NCI-H226 (cell line): ENCODE results near the gene TSPAN14.

Experiments used
- DNase-seq: peaks from one replicate; pipeline ENCODE4 v3.0.0-alpha.2; 2015

TSPAN14 gene

DNA sequence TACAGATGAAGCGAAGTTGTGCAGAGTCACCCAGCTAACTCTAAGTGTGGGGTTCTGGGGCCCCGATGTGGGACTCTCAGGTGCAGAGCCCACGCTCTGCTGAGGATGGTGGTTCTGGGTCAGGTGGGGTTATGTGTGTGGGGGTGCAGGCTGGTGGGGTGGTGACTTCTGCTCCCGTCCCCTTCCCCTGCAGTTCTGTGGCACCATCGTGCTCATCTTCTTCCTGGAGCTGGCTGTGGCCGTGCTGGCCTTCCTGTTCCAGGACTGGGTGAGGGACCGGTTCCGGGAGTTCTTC, 54.9 kb downstream of the TSPAN14 start:
- no peak for DNase-seq

- peak; percentile 91 for DNase-seq
Observed at GRCh38 chr10:80509403-80510161, 55.5 kb downstream of the TSPAN14 start.

DNA sequence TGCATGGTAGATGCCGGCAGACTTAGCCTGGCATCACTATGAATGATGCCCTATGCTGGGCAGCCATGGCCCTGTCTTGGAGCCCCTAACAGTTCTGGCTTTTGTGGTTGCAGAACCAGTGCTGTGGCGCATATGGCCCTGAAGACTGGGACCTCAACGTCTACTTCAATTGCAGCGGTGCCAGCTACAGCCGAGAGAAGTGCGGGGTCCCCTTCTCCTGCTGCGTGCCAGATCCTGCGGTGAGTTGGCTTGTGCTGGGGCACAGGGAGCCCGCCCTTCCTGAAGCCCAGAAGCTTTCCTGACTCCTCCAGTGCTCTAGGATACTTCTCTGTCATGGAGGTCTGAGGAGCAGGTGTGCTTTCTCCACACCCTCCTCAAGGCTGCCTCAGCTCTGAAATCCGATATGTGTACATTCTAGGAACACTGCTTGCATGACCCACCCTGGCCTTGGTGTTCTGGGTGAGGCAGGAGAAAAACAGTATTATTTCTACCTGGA, 58.0 kb downstream of the TSPAN14 start:
- DNase-seq: no peak

- DNase-seq: no peak
Observed at GRCh38 chr10:80513106-80513505, 59.0 kb downstream of the TSPAN14 start.

DNA sequence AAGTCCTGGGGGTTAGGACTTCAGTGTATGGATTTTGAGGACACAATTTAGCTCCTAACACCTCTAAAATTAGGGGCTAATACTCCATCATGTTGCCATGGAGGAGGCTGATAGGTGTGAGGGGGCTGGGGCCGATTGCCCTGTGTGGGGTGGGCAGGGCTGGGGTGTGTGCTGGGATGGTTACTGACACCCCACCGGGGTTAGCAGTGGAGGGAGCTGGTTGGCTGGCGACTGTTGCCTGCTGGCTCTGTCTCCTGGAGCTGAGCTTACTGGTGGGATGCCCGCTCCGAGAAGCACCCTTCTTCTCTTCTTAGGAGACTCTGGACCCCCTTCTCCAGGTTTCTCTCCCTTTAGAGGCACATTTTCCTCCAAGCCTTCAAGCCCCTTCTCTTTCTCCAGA, 61.4 kb downstream of the TSPAN14 start:
- DNase-seq: no peak

GRCh38 chr10:80515941-80516340, 61.8 kb downstream of the TSPAN14 start:
- DNase-seq: no peak

DNA sequence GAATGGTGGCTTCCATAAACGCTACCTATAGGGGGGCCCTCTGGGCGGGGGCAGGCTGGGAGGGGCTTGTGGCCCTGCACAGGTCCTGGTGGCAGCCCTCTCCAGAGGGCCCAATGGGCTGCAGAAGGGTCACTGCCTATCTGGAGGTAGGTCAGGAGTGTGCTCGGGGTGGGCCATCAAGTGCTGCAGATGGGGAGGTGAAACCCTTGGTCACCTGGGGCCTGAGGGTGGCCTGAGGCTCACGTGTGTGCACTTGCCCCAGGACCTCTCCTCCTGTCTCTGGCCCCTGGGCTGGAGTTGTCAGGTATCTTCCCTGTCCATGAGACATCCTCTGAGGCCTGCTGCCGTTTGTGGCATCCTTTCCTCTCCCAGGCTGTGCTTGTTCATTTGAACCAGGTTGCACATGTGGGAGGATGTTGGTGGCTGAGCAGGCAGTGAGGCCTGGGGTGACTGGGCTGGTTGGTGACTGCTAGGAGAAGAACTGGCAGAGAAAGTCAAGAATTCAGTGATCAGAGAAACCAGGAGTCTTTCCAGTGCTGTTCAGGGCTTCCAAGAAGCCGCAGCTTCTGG, 62.5 kb downstream of the TSPAN14 start:
- no peak for DNase-seq

DNA sequence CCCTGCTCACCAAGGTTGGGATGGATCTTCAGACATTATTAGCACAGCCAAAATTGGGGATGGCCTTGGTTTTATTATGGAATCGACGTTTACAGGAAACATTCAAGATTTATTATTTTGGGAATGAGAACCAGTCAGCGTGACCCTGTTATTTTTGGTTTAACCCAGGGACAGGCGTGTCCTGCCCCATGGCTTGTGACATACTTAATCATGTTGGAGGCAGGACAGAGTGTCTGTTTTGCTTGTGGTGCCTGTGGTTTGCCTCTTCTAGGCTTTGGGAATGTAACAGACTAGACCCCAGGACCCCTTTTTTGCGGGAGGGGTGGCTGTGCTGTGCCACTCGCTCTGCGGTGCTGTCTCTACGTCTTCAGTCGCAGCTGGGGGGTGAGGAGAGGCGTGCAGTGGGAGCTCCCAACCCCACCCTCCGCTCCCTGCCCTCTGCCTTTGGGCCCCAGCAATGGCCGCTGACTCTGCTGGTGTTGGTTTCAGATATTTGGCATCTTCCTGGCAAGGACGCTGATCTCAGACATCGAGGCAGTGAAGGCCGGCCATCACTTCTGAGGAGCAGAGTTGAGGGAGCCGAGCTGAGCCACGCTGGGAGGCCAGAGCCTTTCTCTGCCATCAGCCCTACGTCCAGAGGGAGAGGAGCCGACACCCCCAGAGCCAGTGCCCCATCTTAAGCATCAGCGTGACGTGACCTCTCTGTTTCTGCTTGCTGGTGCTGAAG, 63.5 kb downstream of the TSPAN14 start:
- DNase-seq: no peak

DNA sequence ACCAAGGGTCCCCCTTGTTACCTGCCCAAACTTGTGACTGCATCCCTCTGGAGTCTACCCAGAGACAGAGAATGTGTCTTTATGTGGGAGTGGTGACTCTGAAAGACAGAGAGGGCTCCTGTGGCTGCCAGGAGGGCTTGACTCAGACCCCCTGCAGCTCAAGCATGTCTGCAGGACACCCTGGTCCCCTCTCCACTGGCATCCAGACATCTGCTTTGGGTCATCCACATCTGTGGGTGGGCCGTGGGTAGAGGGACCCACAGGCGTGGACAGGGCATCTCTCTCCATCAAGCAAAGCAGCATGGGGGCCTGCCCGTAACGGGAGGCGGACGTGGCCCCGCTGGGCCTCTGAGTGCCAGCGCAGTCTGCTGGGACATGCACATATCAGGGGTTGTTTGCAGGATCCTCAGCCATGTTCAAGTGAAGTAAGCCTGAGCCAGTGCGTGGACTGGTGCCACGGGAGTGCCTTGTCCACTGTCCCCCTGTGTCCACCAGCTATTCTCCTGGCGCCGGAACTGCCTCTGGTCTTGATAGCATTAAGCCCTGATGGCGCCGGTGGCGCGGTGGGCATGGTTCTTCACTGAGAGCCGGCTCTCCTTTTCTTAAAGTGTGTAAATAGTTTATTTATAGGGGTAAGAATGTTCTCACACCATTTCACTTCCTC, 64.2 kb downstream of the TSPAN14 start:
- no peak for DNase-seq

DNA sequence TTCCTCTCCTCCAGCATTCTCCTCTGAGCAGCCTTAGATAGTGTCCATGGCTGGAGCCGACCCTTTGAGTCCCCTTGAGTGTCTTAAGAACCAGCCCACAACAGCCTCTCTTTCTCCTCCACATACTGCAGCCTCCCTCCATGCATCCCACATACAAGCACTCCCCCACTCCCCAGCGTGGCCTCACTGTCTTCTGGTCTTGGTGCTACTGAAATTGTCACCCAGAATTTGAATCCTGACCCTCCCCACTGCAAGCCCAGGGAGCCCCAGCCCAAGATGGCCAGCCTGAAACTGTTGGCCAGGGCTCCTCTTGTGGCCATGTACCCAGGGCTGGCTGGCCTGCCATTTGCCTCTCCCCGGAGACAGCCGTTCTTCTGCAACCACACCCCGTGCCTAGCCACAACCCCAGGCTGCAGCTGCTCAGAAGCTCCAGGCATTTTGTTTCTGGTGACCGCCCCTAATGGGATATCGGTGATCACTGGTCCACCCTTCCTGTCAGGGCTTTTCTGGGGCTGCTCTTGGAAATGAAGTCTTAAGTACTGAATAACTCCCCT, 64.8 kb downstream of the TSPAN14 start:
- no peak for DNase-seq

GRCh38 chr10:80519936-80520650, 66.0 kb downstream of the TSPAN14 start:
- no peak for DNase-seq

DNA sequence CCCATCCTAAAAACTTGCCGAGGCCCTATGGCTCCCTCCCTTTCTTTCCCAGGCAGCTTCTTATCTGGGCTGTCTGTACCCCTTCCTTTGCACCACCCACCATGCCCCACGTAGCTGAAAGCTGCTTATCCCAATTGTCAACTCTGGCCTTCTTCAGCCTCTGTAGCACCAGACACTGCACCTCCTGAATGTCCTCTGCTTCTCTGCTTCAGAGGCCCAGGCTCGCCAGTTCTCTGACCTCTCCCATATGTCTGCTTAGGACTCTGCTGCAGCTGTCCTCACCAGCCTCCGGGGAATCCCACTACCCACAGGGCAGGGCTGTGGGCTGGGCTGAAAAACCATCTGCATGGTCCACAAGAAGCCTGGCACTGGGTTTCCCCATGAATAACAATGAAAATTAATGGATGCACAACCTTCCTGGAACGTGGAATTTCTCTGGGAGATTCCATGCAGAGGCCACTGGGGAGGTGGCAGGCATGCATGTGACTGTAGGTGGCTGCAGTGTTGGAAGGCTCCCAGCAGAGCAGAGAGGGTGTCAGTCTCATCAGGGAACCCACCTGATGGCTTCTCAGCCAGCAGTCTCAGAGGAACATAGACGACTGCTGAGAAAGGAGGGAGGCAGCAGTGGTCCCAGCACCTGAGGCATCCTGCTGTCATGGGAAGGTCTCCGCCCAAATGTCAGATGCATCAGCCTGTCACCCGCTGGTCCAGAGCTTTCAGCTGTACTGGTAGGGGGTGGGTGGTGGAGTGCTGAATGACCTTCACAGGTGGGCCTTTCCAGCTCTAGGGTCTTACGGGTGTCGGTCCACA, 66.8 kb downstream of the TSPAN14 start:
- no peak for DNase-seq

GRCh38 chr10:80522756-80523363, 68.8 kb downstream of the TSPAN14 start:
- no peak for DNase-seq

GRCh38 chr10:80523773-80524172, 69.7 kb downstream of the TSPAN14 start:
- DNase-seq: no peak

DNA sequence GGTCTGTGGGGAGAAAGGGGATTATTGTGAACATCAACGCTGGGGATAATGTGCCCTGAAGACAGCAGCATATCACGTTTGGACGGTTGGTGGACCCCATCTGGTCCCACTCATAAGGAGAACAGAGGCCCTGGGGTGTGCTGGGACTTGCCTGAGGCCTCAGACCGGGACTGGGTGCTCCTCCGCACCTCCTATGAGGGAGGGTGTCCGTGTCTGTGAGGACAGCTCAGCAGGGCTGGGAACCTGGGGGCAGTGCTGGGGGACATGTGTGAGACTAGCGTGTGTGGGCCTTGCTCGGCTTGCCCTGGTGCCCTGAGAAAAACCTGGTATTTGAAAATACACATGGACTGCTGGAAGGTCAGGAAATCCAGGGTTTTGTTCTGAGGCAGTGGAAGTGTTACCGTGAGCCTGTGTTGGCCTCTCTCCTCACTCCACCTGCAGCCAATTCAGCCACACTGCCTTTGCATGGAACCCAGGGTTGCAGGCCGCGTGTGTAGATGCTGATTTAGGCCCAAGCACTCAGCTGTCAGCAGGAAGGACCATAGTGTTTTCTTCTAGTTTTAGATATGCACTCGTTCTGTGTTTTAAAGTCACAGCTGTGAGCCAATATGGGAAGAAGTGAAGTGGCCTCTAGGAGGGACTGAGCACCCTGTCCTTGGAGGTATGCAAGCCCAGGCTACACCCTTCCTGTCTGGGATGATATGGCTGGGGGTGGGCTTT, 70.2 kb downstream of the TSPAN14 start:
- DNase-seq: no peak

- no peak for DNase-seq
Observed at GRCh38 chr10:80526218-80526617, 72.1 kb downstream of the TSPAN14 start.

DNA sequence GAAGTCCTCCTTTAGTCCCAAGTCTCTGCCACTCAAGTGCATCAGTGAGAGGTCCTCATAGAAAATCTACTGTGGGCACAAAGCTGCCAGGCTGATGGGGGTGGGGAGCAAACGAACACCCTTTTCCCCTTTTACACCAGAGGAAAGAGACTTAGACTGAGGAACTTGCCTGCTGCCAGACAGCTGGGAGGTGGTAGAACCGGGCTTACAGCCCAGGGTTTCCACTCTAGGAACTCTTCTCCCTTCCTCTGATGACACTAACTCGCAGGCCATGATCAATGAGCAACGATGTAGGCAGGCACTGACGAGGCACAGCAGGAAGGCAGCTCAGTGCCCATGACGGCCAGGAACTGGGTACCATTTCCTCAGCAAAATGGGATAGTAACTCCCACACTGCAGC, 72.6 kb downstream of the TSPAN14 start:
- no peak for DNase-seq

- no peak for DNase-seq
Observed at GRCh38 chr10:80528185-80528700, 74.1 kb downstream of the TSPAN14 start.

- DNase-seq: no peak
Observed at GRCh38 chr10:80528901-80529300, 74.8 kb downstream of the TSPAN14 start.

DNA sequence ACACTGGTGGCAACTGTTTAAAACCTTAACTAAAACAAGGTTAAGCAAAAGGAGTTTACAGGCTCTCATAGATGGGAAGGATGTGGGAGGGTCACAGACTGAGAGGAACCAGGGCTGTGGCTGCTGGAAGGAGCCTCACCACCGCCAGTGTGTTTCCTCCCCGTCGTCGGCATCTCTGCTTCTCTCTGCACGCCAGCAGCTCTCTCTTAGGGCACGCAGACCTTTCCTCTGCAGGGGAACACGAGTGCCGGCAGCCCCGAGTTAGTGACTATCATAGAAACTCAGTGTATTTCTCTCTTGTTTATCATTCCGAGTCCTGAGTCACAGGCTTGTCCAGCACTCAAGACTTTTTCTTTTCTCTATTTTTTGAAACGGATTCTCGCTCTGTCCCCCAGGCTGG, 75.5 kb downstream of the TSPAN14 start:
- no peak for DNase-seq
